PC-3 (cell line): ENCODE results near the gene TAT. TPM values are rescaled to one million over a fixed set of nuclear protein-coding genes. Genes with fewer than 3 reads are reported as not detected.
"Not testable (repeated sequence)": the region's sequence is repeated elsewhere in the genome, so short reads cannot be mapped to it uniquely, and the experiment has no call there.

Experiments used
- ATAC-seq: fragments of 200-7000 bp; cut with Tn5 transposase; 2 replicates; pipeline ENCODE4 v1.9.1; 2020; ENCODE audit warnings: mild to moderate bottlenecking, moderate library complexity
- BruUV-seq: library from RNA; stranded (reverse); fragments of 400-500 nt; replicated peaks from 2 replicates; lab custom pipeline; 2021; lab: Mats Ljungman, UMichigan
- CTCF ChIA-PET: fragments of 300-600 bp; sonication (Branson Sonifier 250); formaldehyde crosslinking; loops from one replicate; lab custom pipeline; 2022; ENCODE audit warnings: antibody characterized with exemption; lab: Charles Lee
- POLR2A ChIA-PET: fragments of 300-600 bp; sonication (Branson Sonifier 250); formaldehyde crosslinking; loops from one replicate; lab custom pipeline; 2022; ENCODE audit warnings: antibody characterized with exemption; ENCODE audit not compliant: unreplicated experiment; lab: Charles Lee
- DNase-seq: peaks from one replicate; pipeline ENCODE4 v3.0.0-alpha.2; 2015
- H2AFZ ChIP-seq: fragments of 300-600 bp; sonication (generic); 2 replicates; pipeline ENCODE4 v1.6.0; 2016; ENCODE audit warnings: antibody characterized with exemption, low read length
- H3F3A ChIP-seq: fragments of 300-600 bp; sonication (generic); one replicate; pipeline ENCODE4 v1.6.0; 2017; ENCODE audit warnings: antibody characterized with exemption, low read length, control low read depth, mild to moderate bottlenecking; ENCODE audit not compliant: unreplicated experiment
- H3K27ac ChIP-seq: fragments of 300-600 bp; sonication (generic); 2 replicates; pipeline ENCODE4 v1.5.1; 2016; ENCODE audit warnings: mild to moderate bottlenecking, low read length
- H3K27me3 ChIP-seq: fragments of 300-600 bp; sonication (generic); 2 replicates; pipeline ENCODE4 v1.6.1; 2016; ENCODE audit warnings: low read length, mixed read lengths
- H3K36me3 ChIP-seq: fragments of 300-600 bp; sonication (generic); 2 replicates; pipeline ENCODE4 v1.6.1; 2016; ENCODE audit warnings: low read depth, mixed run types, low read length, mixed read lengths
- H3K4me1 ChIP-seq: fragments of 300-600 bp; sonication (generic); 2 replicates; pipeline ENCODE4 v1.5.1; 2016; ENCODE audit warnings: low read length; ENCODE audit not compliant: insufficient read depth
- H3K4me2 ChIP-seq: fragments of 300-600 bp; sonication (generic); 2 replicates; pipeline ENCODE4 v1.6.0; 2016; ENCODE audit warnings: low read length
- H3K4me3 ChIP-seq: fragments of 300-600 bp; sonication (generic); 2 replicates; pipeline ENCODE4 v1.5.1; 2016; ENCODE audit warnings: mild to moderate bottlenecking, low read length, mixed read lengths
- H3K79me2 ChIP-seq: fragments of 300-600 bp; sonication (generic); 2 replicates; pipeline ENCODE4 v1.6.1; 2017; ENCODE audit warnings: low read length, mixed read lengths
- H3K9ac ChIP-seq: fragments of 300-600 bp; sonication (generic); 2 replicates; pipeline ENCODE4 v1.6.0; 2016; ENCODE audit warnings: mild to moderate bottlenecking, low read length
- H3K9me2 ChIP-seq: fragments of 300-600 bp; sonication (generic); replicated peaks from 2 replicates; pipeline ENCODE4 v1.6.1; 2016; ENCODE audit warnings: mixed run types, low read length, mixed read lengths
- H3K9me3 ChIP-seq: fragments of 300-600 bp; sonication (generic); 2 replicates; pipeline ENCODE4 v1.6.1; 2016; ENCODE audit warnings: low read length, mixed read lengths
- H4K20me1 ChIP-seq: fragments of 300-600 bp; sonication (generic); 2 replicates; pipeline ENCODE4 v1.6.1; 2016; ENCODE audit warnings: low read length, mixed read lengths
- CTCF ChIP-seq: fragments of 300-600 bp; sonication (generic); conservative IDR thresholded peaks from 2 replicates; pipeline ENCODE4 v1.5.1; 2017; ENCODE audit warnings: antibody characterized with exemption, low read depth, mild to moderate bottlenecking, low read length
- EZH2 ChIP-seq: fragments of 300-600 bp; sonication (generic); IDR thresholded peaks from one replicate; pipeline ENCODE4 v1.6.1; 2017; ENCODE audit warnings: antibody characterized with exemption, mild to moderate bottlenecking, low read length; ENCODE audit not compliant: unreplicated experiment
- EZH2phosphoT487 ChIP-seq: fragments of 300-600 bp; sonication (generic); IDR thresholded peaks from 2 replicates; pipeline ENCODE4 v1.6.1; 2018; ENCODE audit warnings: mild to moderate bottlenecking, antibody characterized with exemption, low read length, borderline replicate concordance
- intact Hi-C: fragments of 100-400 bp; cut with micrococcal nuclease; formaldehyde crosslinking; loops from 2 replicates; pipeline ENCODE4 v1.9.0; 2023
- total RNA-seq: library from RNA; depleted of rRNA; stranded (reverse); fragments of >200 nt; gene quantifications from 2 replicates; pipeline ENCODE4 v1.2.3, GENCODE V29; 2014

Gene TAT
- total RNA-seq, 1 experiment from 2014 or later = not detected

- Histone ChIP-seq H3K9me2 (no peaks in the 10 kb centered on the region), H3K9me3 (no peaks in the 10 kb centered on the region), H3K9ac (no peak overlapping the region), H2AFZ (no peak overlapping the region), H3K4me3 (no peak overlapping the region), H3K79me2 (no peaks in the 10 kb centered on the region), H4K20me1 (no peaks in the 10 kb centered on the region), H3K4me2 (no peak overlapping the region), H3K4me1 (peaks cover 11% of the 10 kb centered on the region), H3K27me3 (no peaks in the 10 kb centered on the region), H3K27ac (no peak overlapping the region), H3K36me3 (no peaks in the 10 kb centered on the region), H3F3A (no peaks in the 10 kb centered on the region)
- no TSS peak for BruUV-seq
- TF ChIP-seq CTCF (no peak), EZH2phosphoT487 (no peak), EZH2 (no peak)
- ChIA-PET CTCF (no interaction called here), POLR2A (no interaction called here)
- intact Hi-C loops = no loop called here
- DNase-seq (no peak), ATAC-seq (no peak)
Observed at GRCh38 chr16:71562552-71562951, 14.3 kb downstream of the TAT start.

GRCh38 chr16:71561886-71562285 lies 15.0 kb downstream of the TAT start:
- H2AFZ ChIP-seq, H3K27ac ChIP-seq, H3K27me3 ChIP-seq, H3K4me3 ChIP-seq, H3K9me3 ChIP-seq, ATAC-seq, H3K4me2 ChIP-seq, H4K20me1 ChIP-seq, H3K36me3 ChIP-seq, CTCF ChIA-PET, BruUV-seq, H3K9me2 ChIP-seq, DNase-seq, H3F3A ChIP-seq, intact Hi-C loops, POLR2A ChIA-PET, H3K9ac ChIP-seq, H3K79me2 ChIP-seq: not testable (repeated sequence)
- peaks cover 11% of the 10 kb centered on the region for H3K4me1 ChIP-seq

GRCh38 chr16:71559855-71560254 lies 17.0 kb downstream of the TAT start:
- no peaks in the 10 kb centered on the region for H3F3A ChIP-seq
- H3K4me2 ChIP-seq = no peak overlapping the region
- H3K27ac ChIP-seq = no peak overlapping the region
- H2AFZ ChIP-seq = no peak overlapping the region
- intact Hi-C loops = no loop called here
- BruUV-seq = no TSS peak
- H3K9me2 ChIP-seq = no peaks in the 10 kb centered on the region
- H3K9ac ChIP-seq = no peak overlapping the region
- CTCF ChIA-PET = no interaction called here
- peaks cover 4% of the 10 kb centered on the region; the same call in 1 of the 2 replicates for H3K4me1 ChIP-seq
- DNase-seq (no peak), ATAC-seq (no peak)
- no peaks in the 10 kb centered on the region for H3K79me2 ChIP-seq
- no peaks in the 10 kb centered on the region for H3K27me3 ChIP-seq
- H3K9me3 ChIP-seq = no peaks in the 10 kb centered on the region
- POLR2A ChIA-PET = no interaction called here
- no peak overlapping the region for H3K4me3 ChIP-seq
- H3K36me3 ChIP-seq = no peaks in the 10 kb centered on the region
- TF ChIP-seq EZH2 (no peak), CTCF (no peak), EZH2phosphoT487 (no peak)
- no peaks in the 10 kb centered on the region for H4K20me1 ChIP-seq
